Neuronal stem cell (in vitro differentiated cells): ENCODE data around the gene RGS12.

Experiments used
- DNase-seq: peaks from one replicate; pipeline ENCODE4 v3.0.0-alpha.2; 2013; ENCODE audit warnings: low spot score
- H2AFZ ChIP-seq: one replicate; pipeline ENCODE4 v1.6.1; 2013; ENCODE audit warnings: mild to moderate bottlenecking, low read length, inconsistent platforms
- H2AK5ac ChIP-seq: 2 replicates; pipeline ENCODE4 v1.6.1; 2013; ENCODE audit warnings: low read depth, mild to moderate bottlenecking, inconsistent platforms, low read length, moderate library complexity, mixed read lengths
- H2BK120ac ChIP-seq: 2 replicates; pipeline ENCODE4 v1.6.1; 2013; ENCODE audit warnings: low read depth, mild to moderate bottlenecking, inconsistent platforms, low read length, moderate library complexity, mixed read lengths
- H2BK12ac ChIP-seq: one replicate; pipeline ENCODE4 v1.6.1; 2013; ENCODE audit warnings: low read length, inconsistent platforms
- H2BK15ac ChIP-seq: 2 replicates; pipeline ENCODE4 v1.6.1; 2013; ENCODE audit warnings: mild to moderate bottlenecking, low read length, inconsistent platforms, mixed read lengths
- H2BK5ac ChIP-seq: one replicate; pipeline ENCODE4 v1.6.1; 2013; ENCODE audit warnings: inconsistent platforms, mild to moderate bottlenecking, low read length, moderate library complexity
- H3K14ac ChIP-seq: one replicate; pipeline ENCODE4 v1.6.1; 2013; ENCODE audit warnings: low read length, inconsistent platforms
- H3K18ac ChIP-seq: 2 replicates; pipeline ENCODE4 v1.6.1; 2013; ENCODE audit warnings: low read length, inconsistent platforms
- H3K23ac ChIP-seq: 2 replicates; pipeline ENCODE4 v1.6.1; 2013; ENCODE audit warnings: low read depth, mild to moderate bottlenecking, mixed read lengths, low read length, inconsistent platforms; ENCODE audit not compliant: poor library complexity
- H3K27ac ChIP-seq: replicated peaks from 3 replicates; pipeline ENCODE4 v1.5.1; 2013; ENCODE audit warnings: low read length, inconsistent platforms
- H3K27me3 ChIP-seq, 3 experiments: 2 replicates each; pipeline ENCODE4 v1.6.1; 2013; ENCODE audit warnings: low read length in 3 of 3, mild to moderate bottlenecking in 2 of 3, inconsistent platforms in 1 of 3, low read depth in 1 of 3, mixed read lengths in 1 of 3, moderate library complexity in 1 of 3; ENCODE audit not compliant: control insufficient read depth in 3 of 3, insufficient read depth in 3 of 3
- H3K36me3 ChIP-seq, 2 donors: replicated peaks in 1 of 2; 2 replicates each; pipeline ENCODE4 v1.6.1; 2013; ENCODE audit warnings: low read length in 2 of 2; ENCODE audit not compliant: control insufficient read depth in 2 of 2, insufficient read depth in 2 of 2
- H3K4ac ChIP-seq: 2 replicates; pipeline ENCODE4 v1.6.1; 2013; ENCODE audit warnings: inconsistent platforms, mild to moderate bottlenecking, low read length, moderate library complexity
- H3K4me1 ChIP-seq, 2 donors: 1 replicate in 1 of 2; 2 replicates in 1 of 2; pipeline ENCODE4 v1.6.1; 2013; ENCODE audit warnings: low read length in 2 of 2, low read depth in 1 of 2; ENCODE audit not compliant: control insufficient read depth in 2 of 2, insufficient read depth in 1 of 2
- H3K4me2 ChIP-seq: one replicate; pipeline ENCODE4 v1.6.1; 2013; ENCODE audit warnings: mild to moderate bottlenecking, low read length, inconsistent platforms; ENCODE audit not compliant: insufficient read depth, poor library complexity, severe bottlenecking
- H3K4me3 ChIP-seq, 2 donors: 2 replicates each; pipeline ENCODE4 v1.5.1; 2013; ENCODE audit warnings: low read length in 2 of 2, mild to moderate bottlenecking in 2 of 2, inconsistent platforms in 1 of 2, moderate library complexity in 1 of 2
- H3K79me1 ChIP-seq: one replicate; pipeline ENCODE4 v1.6.1; 2013; ENCODE audit warnings: low read depth, mild to moderate bottlenecking, inconsistent platforms, low read length, moderate library complexity
- H3K9ac ChIP-seq: one replicate; pipeline ENCODE4 v1.6.1; 2013; ENCODE audit warnings: mild to moderate bottlenecking, low read depth, low read length, inconsistent platforms; ENCODE audit not compliant: poor library complexity
- H3K9me3 ChIP-seq, 2 donors: replicated peaks in 1 of 2; 2 replicates each; pipeline versions ENCODE3 to v1.6.1; 2013; ENCODE audit warnings: low read length in 2 of 2, mild to moderate bottlenecking in 2 of 2, inconsistent platforms in 1 of 2, low read depth in 1 of 2, mixed read lengths in 1 of 2, moderate library complexity in 1 of 2; ENCODE audit not compliant: control insufficient read depth in 2 of 2, insufficient read depth in 1 of 2
- H4K8ac ChIP-seq: one replicate; pipeline ENCODE4 v1.6.1; 2013; ENCODE audit warnings: low read depth, mild to moderate bottlenecking, inconsistent platforms, low read length, moderate library complexity
- H4K91ac ChIP-seq: one replicate; pipeline ENCODE4 v1.6.1; 2013; ENCODE audit warnings: low read length, low read depth, mild to moderate bottlenecking, inconsistent platforms; ENCODE audit not compliant: poor library complexity
- WGBS, 2 donors: extraction: QIAGEN DNeasy Blood & Tissue Kit; methylation state at CpG; one replicate each; pipeline ENCODE4 v1.1.7; 2013; ENCODE audit warnings: missing lambda C conversion rate in 2 of 2, mixed read lengths in 1 of 2; ENCODE audit not compliant: insufficient read length in 2 of 2, insufficient replicate concordance in 1 of 2; ENCODE audit errors: extremely low coverage in 2 of 2; 5-methylcytosine and 5-hydroxymethylcytosine counted together

Gene RGS12

DNA sequence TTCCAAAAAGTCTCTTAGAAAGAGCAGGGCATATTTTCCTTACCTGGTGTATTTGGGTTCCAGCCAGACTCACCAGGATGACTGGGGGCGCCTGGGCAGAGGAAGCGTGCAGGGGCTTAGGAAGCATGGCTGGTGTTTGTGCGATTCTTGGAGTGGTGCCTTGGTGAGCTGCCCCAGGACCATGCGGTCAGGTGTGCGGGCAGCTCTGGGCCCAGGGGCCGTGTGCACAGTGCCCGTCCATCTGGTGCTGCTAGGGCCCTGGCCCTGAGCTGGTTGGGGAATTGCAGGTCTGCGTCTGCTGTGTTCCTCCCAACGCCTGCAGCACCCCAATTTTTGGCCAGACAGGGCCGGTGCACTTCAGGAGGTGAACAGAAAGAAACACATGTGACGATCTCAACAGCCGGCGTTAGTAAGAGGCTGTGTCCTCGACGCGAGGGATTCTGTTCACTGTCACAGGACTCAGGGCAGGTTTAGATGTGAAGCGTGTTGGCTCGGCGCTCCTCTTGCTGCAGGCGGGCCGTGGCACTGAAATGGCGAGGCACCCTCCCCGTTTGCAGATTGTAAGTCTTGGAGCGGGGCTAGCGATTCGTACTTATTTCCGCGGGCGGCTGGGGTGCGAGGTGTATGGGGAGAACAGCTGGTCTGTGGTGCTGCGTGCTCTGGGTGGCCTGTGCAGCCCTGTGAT is 15.2 kb downstream of the RGS12 start:
- WGBS, 2 donors = no CpG with 5 or more reads among the region's 31 CpGs
- Histone ChIP-seq H2AK5ac (no peak overlapping the region), H3K18ac (peak overlapping the region; percentile 44), H3K79me1 (peaks cover 12% of the 10 kb centered on the region), H3K4me3 (no peak overlapping the region), H3K9me3 (no peaks in the 10 kb centered on the region), H3K23ac (peak overlapping the region; percentile 22), H2BK5ac (no peak overlapping the region), H3K27ac (no peak overlapping the region), H2AFZ (no peak overlapping the region), H2BK15ac (peak overlapping the region; percentile 79), H4K8ac (no peak overlapping the region), H4K91ac (peak overlapping the region; percentile 22), H3K27me3 (no peaks in the 10 kb centered on the region), H2BK120ac (no peak overlapping the region), H3K14ac (peak overlapping the region; percentile 51), H3K9ac (peak overlapping the region; percentile 33), H2BK12ac (peak overlapping the region; percentile 24), H3K4me2 (no peak overlapping the region), H3K4me1 (peaks cover 36 to 45% of the 10 kb centered on the region in 2 donors), H3K4ac (no peak overlapping the region), H3K36me3 (peaks cover 0 to 8% of the 10 kb centered on the region in 2 donors)
- no peak for DNase-seq

DNA sequence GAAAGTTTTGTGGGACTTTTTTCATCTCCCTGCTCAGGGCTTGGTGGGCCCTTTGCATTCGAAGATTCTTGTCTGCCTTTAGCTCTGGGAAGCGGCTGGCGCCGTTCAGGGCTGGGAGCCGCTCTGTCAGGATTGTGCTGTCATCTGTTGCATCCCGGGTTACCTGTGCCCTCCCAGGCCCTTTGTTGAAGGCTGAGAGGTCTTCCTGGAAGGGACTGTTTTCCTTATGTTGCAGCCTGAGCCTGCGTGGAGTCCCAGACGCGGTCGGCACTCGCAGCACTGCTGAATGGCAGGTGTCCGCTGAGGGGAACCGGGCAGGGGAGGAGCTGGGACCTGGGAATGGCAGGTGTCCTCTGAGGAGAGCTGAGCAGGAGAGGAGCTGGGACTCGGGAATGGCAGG is 15.9 kb downstream of the RGS12 start:
- H2AK5ac ChIP-seq = no peak overlapping the region
- no peaks in the 10 kb centered on the region for H3K27me3 ChIP-seq
- no peak overlapping the region for H2AFZ ChIP-seq
- WGBS, 2 donors = no CpG with 5 or more reads among the region's 14 CpGs
- H2BK12ac ChIP-seq = no peak overlapping the region
- no peak overlapping the region for H3K23ac ChIP-seq
- no peak overlapping the region for H4K91ac ChIP-seq
- H3K27ac ChIP-seq = no peak overlapping the region
- H3K18ac ChIP-seq = no peak overlapping the region
- H3K14ac ChIP-seq = no peak overlapping the region
- no peak overlapping the region for H3K4me2 ChIP-seq
- H4K8ac ChIP-seq = no peak overlapping the region
- H3K4me3 ChIP-seq = no peak overlapping the region
- H2BK15ac ChIP-seq = no peak overlapping the region
- no peak for DNase-seq
- peaks cover 16% of the 10 kb centered on the region for H3K79me1 ChIP-seq
- H3K9me3 ChIP-seq = no peaks in the 10 kb centered on the region
- no peak overlapping the region for H2BK120ac ChIP-seq
- H3K4me1 ChIP-seq = peaks cover 29 to 42% of the 10 kb centered on the region in 2 donors
- H3K4ac ChIP-seq = no peak overlapping the region
- H3K9ac ChIP-seq = no peak overlapping the region
- no peak overlapping the region for H2BK5ac ChIP-seq
- peaks cover 1 to 15% of the 10 kb centered on the region in 2 donors for H3K36me3 ChIP-seq

DNA sequence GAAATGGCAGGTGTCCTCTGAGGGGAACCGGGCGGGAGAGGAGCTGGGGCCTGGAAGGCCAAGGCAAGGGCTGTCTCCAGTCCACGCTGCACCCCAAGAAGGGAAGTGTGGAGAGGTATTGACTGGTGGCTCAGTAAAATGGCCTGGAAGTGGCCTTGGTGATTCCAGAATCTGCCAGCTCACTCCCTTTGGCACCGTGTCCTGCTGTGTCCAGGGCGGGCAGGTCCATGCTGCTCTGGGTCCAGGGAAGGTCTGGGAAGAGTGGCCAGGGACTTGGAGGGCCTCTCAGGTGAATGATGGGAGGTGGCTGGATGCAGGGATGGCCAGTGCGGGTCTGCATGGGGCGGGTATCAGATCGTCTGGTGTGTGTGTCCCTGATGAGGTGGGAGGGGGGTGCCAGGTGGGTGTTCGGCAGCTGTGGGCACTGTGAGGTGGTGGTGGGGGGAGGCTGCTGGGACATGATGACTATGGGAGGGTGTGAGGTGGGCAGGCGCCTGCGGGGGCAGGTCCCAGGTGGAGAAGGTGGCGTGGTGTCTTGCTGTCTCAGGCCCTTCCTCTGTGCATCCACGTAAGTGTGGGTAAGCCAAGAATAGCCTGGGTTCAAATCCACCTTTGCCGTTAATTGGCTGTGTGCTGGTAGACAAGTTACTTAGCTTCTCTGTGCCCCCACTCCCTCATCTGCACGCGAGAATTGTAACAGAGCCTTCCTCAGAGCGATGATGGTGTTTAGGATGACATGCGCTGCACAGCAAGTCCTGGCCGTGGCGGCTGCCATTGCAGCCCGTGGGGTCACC is 17.7 kb downstream of the RGS12 start:
- no peak for DNase-seq
- peaks cover 14% of the 10 kb centered on the region for H3K79me1 ChIP-seq

DNA sequence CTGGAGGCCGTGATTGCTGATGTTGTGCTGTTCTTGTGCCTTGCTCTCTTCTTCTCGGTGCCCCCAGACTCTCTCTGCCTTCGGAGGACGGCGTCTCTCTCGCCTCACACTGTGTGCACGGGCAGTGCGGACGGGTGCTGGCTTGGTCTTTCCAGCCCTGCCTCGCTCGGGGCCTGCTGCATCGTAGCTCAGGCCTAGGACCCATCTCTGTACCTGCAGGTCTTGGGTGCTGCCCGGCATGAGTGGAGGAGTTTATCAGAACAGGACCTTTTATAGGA is 18.2 kb downstream of the RGS12 start:
- Histone ChIP-seq H3K4me2 (no peak overlapping the region), H3K79me1 (peaks cover 14% of the 10 kb centered on the region), H3K27ac (no peak overlapping the region), H3K27me3 (no peaks in the 10 kb centered on the region), H4K8ac (no peak overlapping the region), H2BK15ac (no peak overlapping the region), H4K91ac (no peak overlapping the region), H3K4ac (no peak overlapping the region), H3K36me3 (peaks cover 2 to 29% of the 10 kb centered on the region in 2 donors), H2BK12ac (no peak overlapping the region), H3K4me3 (no peak overlapping the region), H3K18ac (peak overlapping the region; percentile 70), H3K23ac (no peak overlapping the region), H3K14ac (peak overlapping the region; percentile 89), H3K4me1 (peaks cover 6 to 21% of the 10 kb centered on the region in 2 donors), H3K9me3 (no peaks in the 10 kb centered on the region), H2AFZ (no peak overlapping the region), H3K9ac (peak overlapping the region; percentile 38), H2BK5ac (peak overlapping the region; percentile 93), H2AK5ac (no peak overlapping the region), H2BK120ac (no peak overlapping the region)
- no CpG with 5 or more reads among the region's 13 CpGs for WGBS, 2 donors
- no peak for DNase-seq

More for the DNA sequence above, 17.7 kb downstream of the RGS12 start:
- H2AFZ ChIP-seq = no peak overlapping the region
- H4K8ac ChIP-seq = no peak overlapping the region
- H3K4ac ChIP-seq = no peak overlapping the region
- peak overlapping the region; percentile 93 for H2BK5ac ChIP-seq
- H3K9ac ChIP-seq = peak overlapping the region; percentile 38
- H3K14ac ChIP-seq = no peak overlapping the region
- H2AK5ac ChIP-seq = peak overlapping the region; percentile 45
- H3K27me3 ChIP-seq = no peaks in the 10 kb centered on the region
- no peaks in the 10 kb centered on the region for H3K9me3 ChIP-seq
- no peak overlapping the region for H2BK15ac ChIP-seq
- no peak overlapping the region for H2BK12ac ChIP-seq
- H3K23ac ChIP-seq = peak overlapping the region; percentile 78
- H3K4me3 ChIP-seq = no peak overlapping the region
- H3K4me1 ChIP-seq = peaks cover 11 to 27% of the 10 kb centered on the region in 2 donors
- no peak overlapping the region for H3K4me2 ChIP-seq
- no peak overlapping the region for H4K91ac ChIP-seq
- H2BK120ac ChIP-seq = no peak overlapping the region
- WGBS, 2 donors = no CpG with 5 or more reads among the region's 21 CpGs
- H3K27ac ChIP-seq = no peak overlapping the region
- no peak overlapping the region for H3K18ac ChIP-seq
- H3K36me3 ChIP-seq = peaks cover 2 to 25% of the 10 kb centered on the region in 2 donors
